Hematopoietic multipotent progenitor cell (in vitro differentiated cells): Measurements from ENCODE around the gene GPC6. TPM values are rescaled to one million over a fixed set of nuclear protein-coding genes. Genes with fewer than 3 reads are reported as not detected.
"Not testable (repeated sequence)": the region's sequence is repeated elsewhere in the genome, so short reads cannot be mapped to it uniquely, and the experiment has no call there.

ENCODE experiments used
- DNase-seq, 3 donors: peaks; one replicate each; pipeline ENCODE4 v3.0.0-alpha.2; 2011 to 2015; ENCODE audit warnings: low read depth in 2 of 3, low spot score in 2 of 3
- total RNA-seq: library from RNA; depleted of rRNA; stranded (reverse); fragments of >200 nt; gene quantifications from one replicate; pipeline ENCODE4 v1.2.3, GENCODE V29; 2012

Gene GPC6
- total RNA-seq, 1 donor, result 0.54 TPM

DNA sequence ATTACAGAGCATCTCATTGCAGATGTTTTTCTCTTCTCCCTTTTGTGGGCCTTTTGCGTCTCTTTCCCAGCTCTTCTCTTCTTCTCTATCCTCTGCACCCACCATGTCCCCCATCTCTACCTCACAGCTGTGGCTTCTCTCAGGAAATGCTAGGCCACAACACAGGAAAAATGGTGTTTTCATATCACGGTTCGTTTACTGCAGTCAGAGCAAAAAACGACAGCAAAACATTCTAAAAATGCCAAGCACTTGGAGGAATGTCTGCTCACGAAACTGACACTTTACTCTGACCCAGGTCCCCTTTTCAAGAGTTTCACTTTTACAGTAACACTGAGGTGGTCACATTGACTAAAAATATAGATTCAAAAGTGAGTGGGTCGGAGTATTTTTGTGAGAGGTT, 1100.7 kb downstream of the GPC6 start:
- DNase-seq, result peak in 1 of 3 donors; percentile 36

DNA sequence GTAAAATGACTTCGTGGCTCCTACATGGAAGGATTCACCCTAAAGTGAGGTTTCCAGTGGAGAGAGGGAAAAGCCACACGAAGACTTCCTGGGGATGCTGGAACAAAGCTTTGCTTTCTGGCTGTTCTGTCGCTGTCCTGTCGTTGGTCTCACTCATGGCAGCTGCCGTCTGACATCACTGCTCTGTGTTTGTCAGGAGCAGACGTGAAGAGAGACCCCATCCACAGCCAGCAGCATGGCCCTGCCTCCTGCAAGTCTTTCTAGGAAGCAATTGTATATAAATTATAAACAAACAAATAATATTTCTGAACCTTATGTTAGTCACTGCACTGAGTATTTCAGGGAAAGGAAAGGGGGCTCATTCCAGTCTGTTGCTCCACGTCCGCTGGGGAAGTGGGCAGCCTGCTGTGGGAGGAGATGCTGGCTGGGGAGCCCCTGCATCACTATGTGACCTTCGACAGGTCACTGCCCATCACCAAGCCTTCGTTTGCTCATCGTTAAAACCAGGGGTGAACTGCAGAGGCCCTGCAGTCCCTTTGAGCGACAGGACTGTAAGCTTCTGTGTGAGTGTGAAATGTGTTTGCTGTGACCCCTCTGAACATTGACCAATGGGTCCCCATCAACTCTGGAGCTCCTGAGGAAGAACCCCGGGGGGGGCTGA, 1101.9 kb downstream of the GPC6 start:
- no peak for DNase-seq

DNA sequence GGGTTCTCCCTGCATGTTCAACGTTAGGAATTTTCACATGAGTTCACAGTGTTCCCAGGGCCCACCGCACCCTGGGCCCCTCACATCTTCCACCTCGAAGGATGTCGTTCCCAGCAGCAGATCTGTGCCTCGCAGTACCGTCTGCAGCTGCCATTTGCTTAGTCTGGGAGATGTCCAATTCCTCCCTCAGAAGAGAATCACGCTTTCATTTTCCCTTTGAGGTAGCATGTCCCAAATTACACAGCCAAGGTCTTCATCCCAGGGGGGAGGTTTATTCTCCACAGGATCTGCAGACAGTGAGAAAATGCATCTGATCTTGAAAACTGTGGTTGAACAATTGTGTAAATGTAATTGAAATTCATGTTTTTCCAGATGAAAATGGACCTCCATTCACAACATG, 1102.7 kb downstream of the GPC6 start:
- no peak for DNase-seq

DNA sequence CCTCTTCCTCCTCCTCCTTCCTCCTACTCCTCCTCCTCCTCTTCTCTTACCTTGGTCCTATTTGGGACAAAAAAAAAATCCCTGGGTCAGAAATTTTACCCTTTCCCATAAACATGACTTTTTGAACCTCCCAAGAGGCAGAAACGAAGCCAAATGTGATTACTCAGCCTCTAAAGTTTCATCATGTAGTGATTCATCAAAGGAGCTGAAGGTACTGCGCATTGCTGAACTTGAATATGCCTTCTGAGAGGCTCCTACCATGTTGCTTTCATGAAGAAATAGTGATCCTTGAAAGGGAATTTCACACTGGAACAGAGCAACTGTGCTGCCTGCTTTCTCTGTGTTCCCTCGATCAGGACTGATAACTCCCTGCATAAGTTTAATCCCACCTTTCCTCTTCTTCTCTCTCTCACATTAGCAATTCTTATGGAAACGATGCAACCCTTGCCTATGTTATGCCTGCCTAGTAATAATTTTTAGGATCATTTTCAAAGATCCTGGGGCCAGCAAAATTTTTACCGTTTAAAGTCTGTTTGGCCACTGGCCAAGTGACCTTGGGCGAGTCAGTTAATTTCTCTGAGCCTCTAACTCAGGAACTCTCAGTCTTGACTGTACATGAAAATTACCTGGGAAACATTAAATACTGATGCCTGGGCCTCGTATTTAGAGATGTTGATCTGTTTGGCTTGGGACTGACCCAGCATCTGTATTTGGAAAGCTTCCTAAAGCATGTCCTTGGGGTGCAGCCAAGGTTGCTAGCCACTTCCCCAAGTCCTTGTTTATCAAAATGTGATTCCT, 1103.3 kb downstream of the GPC6 start:
- DNase-seq, result no peak

DNA sequence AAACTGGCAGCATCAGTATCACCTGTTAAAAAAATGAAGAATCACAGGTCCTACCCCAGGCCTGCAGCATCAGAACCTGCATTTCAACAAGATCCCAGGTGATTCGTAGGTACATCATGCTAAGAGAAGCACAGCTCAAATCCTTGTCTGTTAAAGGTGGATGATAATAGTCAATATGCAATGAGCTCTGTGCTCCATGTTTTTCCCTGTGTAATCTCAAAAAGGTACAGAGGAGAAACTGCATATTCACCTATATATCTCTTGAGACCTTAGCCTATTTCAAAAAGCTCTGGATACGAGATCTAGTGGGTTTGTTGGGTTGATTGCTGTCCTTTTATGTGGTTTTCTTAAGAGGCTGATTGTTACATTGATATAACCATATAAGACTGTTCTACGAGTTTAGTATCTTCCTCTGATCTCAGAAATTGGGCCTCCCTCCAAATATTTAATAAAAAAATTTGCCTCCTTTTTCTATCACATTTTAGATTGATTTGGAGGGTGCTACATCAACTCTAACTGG, 1104.0 kb downstream of the GPC6 start:
- DNase-seq, result no peak

DNA sequence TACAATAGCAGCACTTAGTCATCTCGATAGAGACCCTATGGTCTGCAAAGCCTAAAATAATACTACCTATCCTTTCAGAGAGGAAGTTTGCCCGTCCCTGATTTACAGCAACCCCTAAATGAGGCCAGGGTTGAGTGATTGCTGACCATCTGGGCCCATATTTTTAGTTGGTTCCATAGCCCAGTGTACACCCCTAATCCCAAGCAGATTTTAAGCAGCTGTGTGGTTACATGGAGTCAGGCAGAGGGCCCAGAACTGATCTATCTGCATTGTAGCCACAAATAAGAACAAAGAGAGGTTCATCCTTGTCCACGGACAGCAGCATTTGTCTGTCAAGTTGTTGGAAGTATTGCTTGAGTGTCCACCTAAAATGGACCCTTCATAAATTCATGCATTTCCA, 1104.7 kb downstream of the GPC6 start:
- no peak for DNase-seq

DNA sequence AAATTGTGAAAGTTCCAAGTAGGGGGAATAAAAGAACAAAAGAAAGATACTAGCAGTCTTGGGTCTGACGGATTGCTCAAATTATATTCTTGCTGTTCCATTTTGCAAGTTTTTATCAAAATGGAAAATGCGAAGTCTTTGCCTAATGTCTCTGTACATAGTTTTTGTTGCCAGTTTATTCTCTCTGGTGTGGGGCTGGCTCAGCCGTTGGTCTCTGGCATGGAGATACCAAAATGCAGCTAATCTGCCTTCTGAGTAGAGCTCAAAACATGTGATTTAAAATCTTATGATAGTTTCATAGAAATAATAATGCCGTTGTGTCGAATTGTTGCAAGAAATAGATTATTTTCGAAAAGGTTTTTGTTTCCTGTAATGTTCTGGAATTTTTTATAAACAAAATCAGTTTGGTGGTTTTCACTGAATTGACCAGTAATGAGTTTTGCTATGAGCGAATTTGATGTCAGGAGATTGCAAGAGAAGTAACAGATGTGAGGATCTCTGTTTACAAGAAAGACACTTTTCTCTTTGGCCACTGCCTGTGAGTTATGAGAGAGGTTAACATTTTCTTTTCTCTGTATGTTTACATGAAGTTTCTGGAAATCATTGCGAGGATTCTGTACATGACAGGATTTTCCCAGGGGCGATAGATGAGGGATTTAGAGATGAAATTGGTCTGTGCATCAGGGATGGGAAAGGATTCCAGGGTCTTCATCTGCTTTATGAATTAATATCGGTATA, 1105.9 kb downstream of the GPC6 start:
- no peak for DNase-seq

DNA sequence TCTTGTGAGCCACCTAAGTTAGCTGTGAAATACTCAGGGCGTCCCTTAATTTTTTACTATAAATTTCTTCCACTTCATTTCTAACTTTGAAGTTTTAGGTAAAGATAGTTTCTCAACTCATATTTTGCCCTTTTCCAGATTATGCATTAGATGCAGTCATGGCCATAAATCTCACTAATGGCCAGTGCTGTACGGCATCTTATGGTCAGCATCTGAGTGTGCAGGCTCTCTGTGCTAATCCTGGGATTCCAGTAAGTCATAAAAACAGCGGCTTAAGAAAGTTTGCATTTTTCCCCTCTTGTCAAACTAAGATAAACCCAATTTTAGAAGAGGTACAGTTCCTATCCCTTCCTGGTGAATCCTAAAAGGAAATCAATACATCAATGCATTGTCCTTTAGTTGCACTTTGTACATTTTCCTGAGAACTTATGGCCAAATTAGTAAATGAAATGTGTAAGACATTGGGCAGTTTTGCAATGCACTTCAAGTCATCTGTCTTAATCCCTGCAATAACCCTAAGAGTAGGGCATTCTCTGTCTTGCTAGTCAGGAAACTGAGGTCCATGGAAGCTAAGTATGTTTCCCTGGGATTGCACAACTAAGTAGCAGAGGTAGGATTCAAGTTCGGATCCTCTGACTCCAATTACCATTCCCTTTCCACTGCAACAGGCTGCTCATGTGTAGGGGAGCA, 1106.7 kb downstream of the GPC6 start:
- DNase-seq, result no peak

DNA sequence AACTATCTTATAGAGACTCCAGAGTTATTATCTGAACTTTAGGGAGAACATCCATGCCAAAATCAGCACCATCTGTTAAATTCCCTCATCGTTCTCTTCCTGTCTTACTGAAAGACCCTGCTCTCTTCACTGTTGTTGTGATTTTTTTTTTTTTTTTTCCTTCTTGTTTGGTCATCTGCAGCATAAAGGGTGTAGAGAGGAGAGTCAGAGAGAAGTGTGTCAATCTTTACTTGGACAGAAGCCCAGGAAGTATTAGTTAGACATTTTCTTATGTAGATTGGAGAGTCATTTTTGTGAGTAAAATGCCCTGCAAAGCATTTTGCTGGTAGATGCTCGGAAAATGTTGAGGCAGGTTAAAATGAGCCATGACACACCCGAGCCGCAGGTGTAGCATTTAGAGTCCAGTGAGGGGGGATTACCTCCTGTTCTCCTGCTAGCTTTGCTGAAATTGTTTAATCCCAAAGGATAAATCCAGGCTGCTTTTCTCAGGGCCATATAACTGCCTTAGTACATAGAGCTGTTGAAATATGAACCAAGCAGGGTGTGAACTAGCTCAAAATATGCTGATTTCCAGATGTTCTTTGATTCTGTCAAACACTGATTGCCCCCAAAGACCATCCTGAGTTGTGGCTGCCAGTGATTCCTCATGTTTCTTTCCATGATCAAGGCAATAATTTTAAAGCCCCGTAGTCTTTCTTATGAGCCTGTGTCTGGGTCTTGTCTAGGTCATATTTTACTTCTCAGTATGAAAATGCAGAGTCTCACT, 1109.3 kb downstream of the GPC6 start:
- DNase-seq, result no peak

DNA sequence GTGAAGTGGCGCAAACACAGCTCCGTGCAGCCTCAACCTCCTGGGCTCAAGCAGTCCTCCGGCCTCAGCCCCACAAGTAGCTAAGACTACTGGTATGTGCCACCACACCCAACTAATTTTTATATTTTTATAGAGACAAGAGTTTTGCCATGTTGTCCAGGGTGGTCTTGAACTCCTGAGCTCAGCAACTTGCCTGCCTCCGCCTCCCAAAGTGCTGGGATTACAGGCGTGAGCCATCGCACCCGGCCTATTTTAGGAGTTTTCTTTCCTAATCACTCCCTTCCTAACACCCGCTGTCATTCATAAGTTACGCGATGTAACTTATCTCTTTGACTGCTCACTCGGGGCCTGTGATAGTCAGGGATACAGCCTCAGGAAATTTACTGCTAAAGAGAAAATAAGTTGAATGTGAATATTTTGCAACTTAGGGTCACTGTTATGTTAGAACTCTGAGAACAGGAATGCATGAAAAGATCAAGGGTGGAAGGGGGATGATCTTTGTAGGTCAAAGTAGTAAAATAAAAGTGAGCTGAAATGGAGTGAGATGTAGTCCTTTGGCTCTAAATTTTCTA, 1112.6 kb downstream of the GPC6 start:
- no peak for DNase-seq

DNA sequence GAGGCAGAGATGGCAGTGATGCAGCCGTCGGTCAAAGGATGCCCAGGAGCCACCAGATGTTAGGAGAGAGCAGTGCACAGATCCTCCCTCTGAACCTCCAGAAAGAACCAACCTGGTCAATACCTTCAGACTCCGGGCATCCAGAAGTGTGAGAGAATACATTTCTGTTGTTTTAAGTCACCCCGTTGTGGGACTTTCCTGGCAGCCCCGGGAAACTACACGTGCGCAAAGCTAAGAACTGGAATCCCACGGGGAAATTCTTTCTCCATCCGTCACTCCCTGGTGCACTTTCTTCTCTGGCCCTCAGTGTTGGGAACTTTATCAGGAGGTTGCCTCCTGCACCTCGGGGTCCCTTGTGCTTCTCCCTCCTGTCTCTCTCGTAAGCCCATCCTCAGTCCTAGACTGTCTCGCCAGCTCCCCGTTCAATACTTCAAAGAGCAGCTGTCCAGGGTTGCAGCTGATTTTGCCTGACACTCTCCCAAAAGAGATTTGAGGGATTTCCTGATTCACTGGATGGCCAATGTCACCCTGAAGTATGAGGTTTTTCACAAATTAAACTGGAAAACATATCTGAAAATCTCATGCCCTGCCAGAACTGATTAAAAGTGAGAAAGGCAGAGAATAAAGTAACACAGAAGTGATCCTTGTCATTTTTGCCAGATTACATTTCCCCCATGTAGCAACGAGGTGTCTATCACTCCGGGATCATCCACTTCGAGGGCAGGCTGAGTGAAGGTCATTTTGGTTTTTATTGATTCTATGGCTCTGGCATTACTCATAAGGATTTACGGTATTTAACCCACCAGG, 1116.0 kb downstream of the GPC6 start:
- DNase-seq, result no peak

DNA sequence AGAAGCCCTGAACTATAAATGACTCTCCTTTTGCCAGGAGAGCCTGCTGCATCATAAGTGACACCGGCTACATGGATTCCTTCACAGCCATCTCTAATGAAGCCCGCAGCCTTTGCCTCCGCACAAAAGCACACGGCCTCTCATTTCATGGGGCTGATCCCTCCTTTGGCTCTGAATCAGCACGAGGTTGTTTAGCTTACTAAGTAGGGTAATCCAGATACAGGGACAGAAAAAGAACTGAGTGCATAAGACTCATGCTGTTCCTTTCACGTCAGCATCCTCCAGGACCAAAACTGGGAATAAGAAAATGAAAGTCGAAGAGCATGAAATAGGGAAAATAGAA, 1116.6 kb downstream of the GPC6 start:
- no peak for DNase-seq

DNA sequence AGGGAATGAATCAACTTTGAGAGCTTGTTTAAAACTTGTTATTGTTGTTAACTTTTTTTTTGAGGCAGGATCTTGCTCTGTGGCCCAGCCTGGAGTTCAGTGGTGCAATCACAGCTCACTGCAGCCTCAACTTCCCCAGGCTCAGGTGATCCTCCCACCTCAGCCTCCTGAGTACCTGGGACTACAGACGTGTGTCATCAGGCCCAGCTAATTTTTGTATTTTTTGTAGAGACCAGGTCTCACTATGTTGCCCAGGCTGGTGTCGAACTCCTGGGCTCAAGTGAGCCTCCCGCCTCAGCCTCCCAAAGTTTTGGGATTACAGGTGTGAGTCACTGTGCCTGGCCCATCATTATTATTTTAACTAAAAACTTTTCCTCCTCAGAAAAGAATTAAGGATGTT, 1117.1 kb downstream of the GPC6 start:
- DNase-seq, result not testable (repeated sequence)

DNA sequence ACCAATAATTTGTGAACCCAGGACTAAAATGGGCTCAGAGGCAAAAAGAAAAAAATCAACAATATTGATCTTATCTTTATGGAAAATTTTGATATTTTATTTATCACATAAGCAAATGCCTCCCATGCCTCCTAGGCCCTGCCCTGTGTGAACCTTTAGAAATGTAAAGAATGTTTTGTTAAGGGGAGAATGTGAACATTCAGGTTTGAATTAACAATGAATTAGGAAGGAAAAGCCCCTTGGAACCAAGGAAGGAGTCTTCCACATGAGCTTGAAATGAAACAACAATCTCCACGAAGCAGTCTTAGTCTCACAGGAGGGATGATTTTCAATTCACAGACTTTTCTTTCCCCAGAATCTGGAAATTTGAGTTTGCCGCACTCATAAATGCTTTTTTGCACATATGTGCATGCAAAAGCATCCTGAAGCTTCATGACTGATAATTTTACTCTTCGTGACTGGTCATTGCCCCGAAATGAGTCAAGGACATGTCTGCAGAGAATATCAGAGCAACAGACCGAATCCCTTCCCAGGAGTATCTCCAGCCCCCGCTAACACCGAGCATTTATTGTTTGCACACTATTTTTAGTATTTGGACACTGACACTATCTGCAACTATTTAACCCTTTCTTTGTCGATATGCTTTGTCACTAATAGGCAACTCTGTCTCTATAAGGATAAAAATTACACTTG, 1117.7 kb downstream of the GPC6 start:
- no peak for DNase-seq

DNA sequence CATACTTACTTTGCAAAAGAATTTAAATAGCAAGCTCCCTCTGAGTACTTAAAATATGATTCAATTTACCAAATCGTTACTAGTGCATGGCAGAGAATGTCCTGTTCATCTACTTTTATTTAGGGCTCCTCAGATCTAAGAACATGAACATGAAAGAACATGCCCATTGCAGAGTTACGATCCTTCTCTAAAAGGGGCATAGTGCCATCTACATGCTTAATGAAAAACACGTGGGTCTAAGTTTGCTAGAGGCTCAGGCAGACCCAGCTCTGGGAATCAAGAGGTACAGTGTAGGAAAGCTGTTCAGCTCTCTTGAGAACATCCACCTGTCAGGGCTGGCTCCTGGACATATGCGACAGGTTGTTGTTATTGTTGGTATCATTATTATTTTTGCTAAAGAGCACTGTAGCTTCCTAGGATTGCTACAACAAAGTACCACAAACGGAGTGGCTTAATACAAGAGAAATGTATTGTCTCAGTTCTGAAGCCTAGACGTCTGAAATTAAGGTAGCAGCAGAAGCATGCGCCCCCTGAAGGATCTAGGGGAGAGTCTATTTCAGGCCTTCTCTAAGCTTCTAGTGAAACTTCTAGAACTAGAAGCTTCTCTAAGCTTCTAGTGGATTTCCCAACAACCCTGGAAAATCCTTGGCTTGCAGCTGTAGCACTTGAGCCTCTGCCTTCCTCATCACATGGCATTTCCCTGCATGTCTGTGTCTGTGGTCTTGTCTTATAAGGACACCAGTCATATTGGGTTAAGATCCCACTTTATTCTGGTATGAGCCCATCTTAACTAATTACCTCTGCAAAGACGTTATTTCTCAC, 1119.0 kb downstream of the GPC6 start:
- DNase-seq, result peak in 1 of 3 donors; percentile 52

DNA sequence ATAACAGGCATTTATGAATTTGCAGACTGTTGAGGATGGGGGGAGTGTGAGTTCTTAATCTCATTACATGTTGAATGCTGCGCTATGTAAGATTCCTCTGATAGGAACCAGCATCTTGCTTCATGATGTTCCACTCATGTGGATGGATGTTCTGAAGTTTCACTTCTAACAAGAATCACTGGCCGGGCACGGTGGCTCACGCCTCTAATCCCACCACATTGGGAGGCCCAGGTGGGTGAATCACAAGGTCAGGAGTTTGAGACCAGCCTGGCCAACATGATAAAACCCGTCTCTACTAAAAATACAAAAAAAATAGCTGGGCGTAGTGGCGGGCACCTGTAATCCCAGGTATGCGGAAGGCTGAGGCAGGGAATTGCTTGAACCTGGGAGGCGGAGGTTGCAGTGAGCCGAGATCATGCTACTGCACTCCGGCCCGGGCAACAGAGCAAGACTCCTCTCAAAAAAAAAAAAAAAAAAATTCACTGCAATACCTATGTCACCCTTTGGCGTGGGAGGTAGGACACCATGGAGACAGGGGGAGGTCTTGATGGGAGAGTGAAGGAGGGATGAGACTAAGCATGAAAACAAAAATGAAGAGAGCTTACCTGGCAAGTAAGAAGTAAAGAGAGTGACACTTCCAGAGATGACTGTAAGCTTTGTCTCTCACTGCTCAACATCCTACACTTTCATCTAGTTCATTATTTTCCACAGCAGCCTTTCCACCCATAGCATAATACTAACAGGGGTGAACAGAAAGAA, 1119.8 kb downstream of the GPC6 start:
- no peak for DNase-seq
